Natural killer cell (primary cell): Measurements from ENCODE around the gene NES. TPM values are rescaled to one million over a fixed set of nuclear protein-coding genes. Genes with fewer than 3 reads are reported as not detected.

ENCODE experiments used
- ATAC-seq, 3 donors: fragments of 150-1000 bp in 2 of 3; fragments of 200-7000 bp in 1 of 3; cut with Tn5 transposase; 1 replicate in 1 of 3; 2 replicates in 2 of 3; pipeline ENCODE4 v1.10.0; 2021; ENCODE audit warnings: mild to moderate bottlenecking in 2 of 3, moderate library complexity in 2 of 3
- DNase-seq, 2 donors: peaks; one replicate each; pipeline versions ENCODE4 v3.0.0 to v3.0.0-alpha.2; 2013 to 2021; ENCODE audit warnings: mixed read lengths in 1 of 2
- H3K27ac ChIP-seq: one replicate; pipeline ENCODE4 v1.5.1; 2013; ENCODE audit warnings: mild to moderate bottlenecking, low read length
- H3K27me3 ChIP-seq: one replicate; pipeline ENCODE4 v1.6.1; 2013; ENCODE audit warnings: low read length; ENCODE audit not compliant: control insufficient read depth, insufficient read depth
- H3K36me3 ChIP-seq: one replicate; pipeline ENCODE4 v1.6.1; 2013; ENCODE audit warnings: low read length; ENCODE audit not compliant: control insufficient read depth, insufficient read depth
- H3K4me1 ChIP-seq: one replicate; pipeline ENCODE4 v1.6.1; 2013; ENCODE audit warnings: low read length; ENCODE audit not compliant: control insufficient read depth, insufficient read depth
- H3K4me3 ChIP-seq: one replicate; pipeline ENCODE4 v1.5.1; 2013; ENCODE audit warnings: low read length
- H3K9me3 ChIP-seq: one replicate; pipeline ENCODE4 v1.6.1; 2013; ENCODE audit warnings: low read length; ENCODE audit not compliant: control insufficient read depth, insufficient read depth
- H3K27ac Mint-ChIP-seq, 2 donors: one replicate each; pipeline ENCODE4 v1.8.0; 2022; ENCODE audit warnings: mild to moderate bottlenecking in 2 of 2, mixed read lengths in 2 of 2, moderate library complexity in 1 of 2
- H3K27me3 Mint-ChIP-seq, 2 donors: one replicate each; pipeline ENCODE4 v1.8.0; 2022; ENCODE audit warnings: low read depth in 2 of 2, mixed read lengths in 2 of 2
- H3K36me3 Mint-ChIP-seq: one replicate; pipeline ENCODE4 v1.8.0; 2022; ENCODE audit warnings: mixed read lengths
- H3K4me1 Mint-ChIP-seq, 2 donors: one replicate each; pipeline ENCODE4 v1.8.0; 2022; ENCODE audit warnings: mixed read lengths in 2 of 2
- H3K4me3 Mint-ChIP-seq: one replicate; pipeline ENCODE4 v1.8.0; 2022; ENCODE audit warnings: mild to moderate bottlenecking, moderate library complexity, mixed read lengths
- H3K9me3 Mint-ChIP-seq, 2 donors: one replicate each; pipeline ENCODE4 v1.8.0; 2022; ENCODE audit warnings: mixed read lengths in 2 of 2
- CTCF ChIP-seq: fragments of 200-600 bp; IDR thresholded peaks from one replicate; pipeline ENCODE4 v1.8.0; 2022; ENCODE audit warnings: antibody characterized with exemption
- WGBS: methylation state at CpG from one replicate; pipeline ENCODE4 v1.1.7; 2013; ENCODE audit warnings: missing lambda C conversion rate; ENCODE audit not compliant: insufficient coverage; 5-methylcytosine and 5-hydroxymethylcytosine counted together
- intact Hi-C: fragments of 100-400 bp; cut with micrococcal nuclease; formaldehyde crosslinking; loops from one replicate; pipeline ENCODE4 v1.14.2; 2022
- total RNA-seq, 4 donors: library from RNA; stranded (reverse); fragments of 120-200 nt in 1 of 4; gene quantifications; one replicate each; pipeline versions ENCODE4 v1.2.3 to v1.2.4, GENCODE V29; 2013 to 2022

NES gene
- total RNA-seq, 3 donors from 2014 or later (not counting 1 experiment from before 2014, with no cell fraction given), result not detected

DNA sequence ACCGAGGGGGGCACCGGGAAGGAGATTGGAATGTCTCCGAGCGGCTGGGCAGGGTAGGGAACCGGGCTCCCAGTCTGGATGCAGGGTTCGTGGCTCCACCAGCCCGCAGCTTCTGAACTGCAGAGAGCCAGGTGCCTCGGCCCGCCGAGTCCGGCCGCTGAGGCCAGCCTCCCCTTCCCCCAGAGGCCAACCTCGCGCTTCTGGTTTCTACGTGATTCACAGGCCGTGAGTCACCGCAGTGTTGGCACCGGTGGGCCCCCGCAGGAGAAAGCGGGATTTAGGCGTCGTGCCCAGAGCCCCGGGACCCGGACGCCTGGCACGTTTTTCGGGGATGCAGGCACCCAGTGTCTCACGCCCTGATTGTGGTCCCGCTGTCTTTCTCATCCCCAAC, 27.7 kb upstream of the NES start:
- Histone ChIP-seq H3K36me3 (no peaks in the 10 kb centered on the region), H3K27me3 (peaks cover 35% of the 10 kb centered on the region), H3K4me1 (peaks cover 31% of the 10 kb centered on the region), H3K4me3 (peak overlapping the region; percentile 53), H3K27ac (no peak overlapping the region), H3K9me3 (no peaks in the 10 kb centered on the region)
- ATAC-seq (peak in 2 of 3 donors; percentile 14 to 52), DNase-seq (peak; percentile 39 to 44)
- H3K9me3 Mint-ChIP-seq, result no peaks in the 10 kb centered on the region
- H3K27me3 Mint-ChIP-seq, result peaks cover 16 to 26% of the 10 kb centered on the region in 2 donors
- H3K4me1 Mint-ChIP-seq, result peaks cover 18 to 33% of the 10 kb centered on the region in 2 donors
- intact Hi-C loops, result no loop called here
- H3K36me3 Mint-ChIP-seq, result no peaks in the 10 kb centered on the region
- peak overlapping the region in 1 of 2 donors; percentile 84 for H3K27ac Mint-ChIP-seq
- peak overlapping the region; percentile 67 for H3K4me3 Mint-ChIP-seq
- WGBS, result 3% methylated on average over 29 of the region's 29 CpGs
- no peak for TF ChIP-seq CTCF

GRCh38 chr1:156704166-156704711, 27.0 kb upstream of the NES start:
- peaks cover 31% of the 10 kb centered on the region for H3K4me1 ChIP-seq
- peaks cover 35% of the 10 kb centered on the region for H3K27me3 ChIP-seq
- Mint-ChIP-seq H3K36me3 (no peaks in the 10 kb centered on the region), H3K9me3 (no peaks in the 10 kb centered on the region), H3K4me1 (peaks cover 18 to 33% of the 10 kb centered on the region in 2 donors), H3K4me3 (peak overlapping the region; percentile 58), H3K27ac (no peak overlapping the region), H3K27me3 (peaks cover 16 to 30% of the 10 kb centered on the region in 2 donors)
- H3K27ac ChIP-seq, result no peak overlapping the region
- no peak overlapping the region for H3K4me3 ChIP-seq
- TF ChIP-seq CTCF, result no peak
- intact Hi-C loops, result no loop called here
- H3K9me3 ChIP-seq, result no peaks in the 10 kb centered on the region
- DNase-seq (no peak), ATAC-seq (no peak)
- no peaks in the 10 kb centered on the region for H3K36me3 ChIP-seq
- 50% methylated on average over 10 of the region's 10 CpGs for WGBS

GRCh38 chr1:156703741-156704140, 26.5 kb upstream of the NES start:
- peaks cover 35% of the 10 kb centered on the region for H3K27me3 ChIP-seq
- H3K36me3 Mint-ChIP-seq, result no peaks in the 10 kb centered on the region
- WGBS, result 28% methylated on average over 4 of the region's 4 CpGs

More at GRCh38 chr1:156703741-156704140, 26.5 kb upstream of the NES start:
- TF ChIP-seq CTCF, result no peak
- H3K27ac Mint-ChIP-seq, result no peak overlapping the region
- peak overlapping the region; percentile 58 for H3K4me3 Mint-ChIP-seq
- Histone ChIP-seq H3K27ac (no peak overlapping the region), H3K4me1 (peaks cover 31% of the 10 kb centered on the region), H3K4me3 (no peak overlapping the region), H3K36me3 (no peaks in the 10 kb centered on the region), H3K9me3 (no peaks in the 10 kb centered on the region)
- peaks cover 18 to 33% of the 10 kb centered on the region in 2 donors for H3K4me1 Mint-ChIP-seq
- no peaks in the 10 kb centered on the region for H3K9me3 Mint-ChIP-seq
- peaks cover 16 to 34% of the 10 kb centered on the region in 2 donors for H3K27me3 Mint-ChIP-seq
- ATAC-seq (no peak), DNase-seq (no peak)
- intact Hi-C loops, result no loop called here
